Fibroblast of skin of scalp (primary cell): ENCODE data around the gene NFE2.
"Not testable (repeated sequence)": the region's sequence is repeated elsewhere in the genome, so short reads cannot be mapped to it uniquely, and the experiment has no call there.

Source experiments
- DNase-seq: peaks from one replicate; pipeline ENCODE4 v3.0.0-alpha.2; 2013

Gene NFE2

GRCh38 chr12:54306925-54307741 is 6.3 kb upstream of the NFE2 start:
- DNase-seq, result peak; percentile 25

- DNase-seq, result peak; percentile 35
Observed at GRCh38 chr12:54304187-54304810, 3.5 kb upstream of the NFE2 start.

GRCh38 chr12:54303640-54304039 is 2.8 kb upstream of the NFE2 start:
- no peak for DNase-seq

GRCh38 chr12:54301428-54302048 is 723 bp upstream of the NFE2 start:
- no peak for DNase-seq

GRCh38 chr12:54300225-54300731 is 537 bp downstream of the NFE2 start:
- DNase-seq, result no peak

GRCh38 chr12:54299515-54300224 is 1.1 kb downstream of the NFE2 start:
- DNase-seq, result peak; percentile 47

GRCh38 chr12:54298904-54299303 is 1.9 kb downstream of the NFE2 start:
- no peak for DNase-seq

GRCh38 chr12:54296393-54297099 is 4.3 kb downstream of the NFE2 start:
- no peak for DNase-seq

GRCh38 chr12:54294953-54295566 is 5.8 kb downstream of the NFE2 start:
- no peak for DNase-seq

- DNase-seq, result peak; percentile 34
Observed at GRCh38 chr12:54294152-54294952, 6.5 kb downstream of the NFE2 start.

- DNase-seq, result no peak
Observed at GRCh38 chr12:54292931-54293241, 7.9 kb downstream of the NFE2 start.

- DNase-seq, result no peak
Observed at GRCh38 chr12:54292083-54292930, 8.5 kb downstream of the NFE2 start.

- no peak for DNase-seq
Observed at GRCh38 chr12:54287261-54288157, 13.3 kb downstream of the NFE2 start.

- no peak for DNase-seq
Observed at GRCh38 chr12:54286042-54287030, 14.5 kb downstream of the NFE2 start.

- no peak for DNase-seq
Observed at GRCh38 chr12:54285150-54286041, 15.4 kb downstream of the NFE2 start.

GRCh38 chr12:54284070-54284780 is 16.6 kb downstream of the NFE2 start:
- DNase-seq, result not testable (repeated sequence)
